Measurements from ENCODE around the gene FAM20B.

FAM20B gene

DNA sequence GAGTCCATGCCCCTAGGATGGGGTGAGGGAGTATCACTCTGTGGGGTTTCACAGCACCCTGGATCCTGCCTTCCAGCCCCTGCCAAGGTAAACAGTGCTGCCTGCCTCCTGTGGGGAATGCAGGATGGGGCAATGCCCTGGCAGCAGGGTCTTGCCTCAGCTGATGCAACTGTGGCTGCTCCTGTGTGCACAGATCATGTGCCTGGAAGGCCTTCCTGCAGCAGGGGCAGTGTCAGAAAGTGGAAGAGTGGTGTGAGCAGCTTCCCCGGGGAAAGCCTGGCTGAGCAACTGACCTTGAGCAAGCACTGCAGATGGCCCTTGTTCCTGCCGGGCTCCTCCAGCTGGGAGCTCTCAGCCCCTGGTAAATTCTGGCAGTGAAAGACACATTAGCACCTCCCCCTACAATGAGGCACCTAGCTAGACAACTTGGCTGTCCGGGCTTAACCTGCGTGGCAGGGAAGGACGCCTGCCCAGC lies 66.0 kb downstream of the FAM20B start:
- peak overlapping the region; percentile 30 for H3K27ac ChIP-seq (replicated peaks)
- peak; percentile 45 to 68 for DNase-seq (ENCODE audit: low read depth in 1 of 2, low spot score in 1 of 2)
- H3K27me3 ChIP-seq (ENCODE audit: insufficient read depth, poor library complexity, severe bottlenecking), result no peaks in the 10 kb centered on the region
- no peak overlapping the region for H3K4me3 ChIP-seq (replicated peaks; ENCODE audit: insufficient read depth, low read length)
- TF ChIP-seq GABPA (IDR thresholded peaks at IDR 0.05; ENCODE audit: low read depth) (no peak), POLR2AphosphoS5 (IDR thresholded peaks at IDR 0.05; ENCODE audit: low read depth) (no peak; the same call in 1 of the 2 replicates), SPI1 (IDR thresholded peaks at IDR 0.05; ENCODE audit: borderline replicate concordance, low read depth) (no peak), REST (IDR thresholded peaks at IDR 0.05; ENCODE audit: insufficient replicate concordance, low read depth) (no peak), CTCF (IDR thresholded peaks at IDR 0.05; ENCODE audit: insufficient read depth, low read length) (no peak)

- no peak overlapping the region for H3K27ac ChIP-seq (replicated peaks)
- TF ChIP-seq POLR2AphosphoS5 (IDR thresholded peaks at IDR 0.05; ENCODE audit: low read depth) (no peak), CTCF (IDR thresholded peaks at IDR 0.05; ENCODE audit: insufficient read depth, low read length) (no peak), SPI1 (IDR thresholded peaks at IDR 0.05; ENCODE audit: borderline replicate concordance, low read depth) (no peak), GABPA (IDR thresholded peaks at IDR 0.05; ENCODE audit: low read depth) (no peak), REST (IDR thresholded peaks at IDR 0.05; ENCODE audit: insufficient replicate concordance, low read depth) (no peak)
Observed at GRCh38 chr1:179092896-179093461, 67.3 kb downstream of the FAM20B start.

GRCh38 chr1:179094818-179095217 lies 69.1 kb downstream of the FAM20B start:
- no peak for DNase-seq (ENCODE audit: low read depth in 1 of 2, low spot score in 1 of 2)
- Histone ChIP-seq H3K4me3 (replicated peaks; ENCODE audit: insufficient read depth, low read length) (no peak overlapping the region), H3K27ac (replicated peaks) (no peak overlapping the region), H3K27me3 (ENCODE audit: insufficient read depth, poor library complexity, severe bottlenecking) (no peaks in the 10 kb centered on the region)
- no peak for TF ChIP-seq REST (IDR thresholded peaks at IDR 0.05; ENCODE audit: insufficient replicate concordance, low read depth)
- TF ChIP-seq CTCF (IDR thresholded peaks at IDR 0.05; ENCODE audit: insufficient read depth, low read length), result no peak
- no peak for TF ChIP-seq SPI1 (IDR thresholded peaks at IDR 0.05; ENCODE audit: borderline replicate concordance, low read depth)
- TF ChIP-seq POLR2AphosphoS5 (IDR thresholded peaks at IDR 0.05; ENCODE audit: low read depth), result no peak
- no peak for TF ChIP-seq GABPA (IDR thresholded peaks at IDR 0.05; ENCODE audit: low read depth)

More at GRCh38 chr1:179092896-179093461, 67.3 kb downstream of the FAM20B start:
- DNase-seq (ENCODE audit: low read depth in 1 of 2, low spot score in 1 of 2), result no peak
- H3K4me3 ChIP-seq (replicated peaks; ENCODE audit: insufficient read depth, low read length), result no peak overlapping the region
- no peaks in the 10 kb centered on the region for H3K27me3 ChIP-seq (ENCODE audit: insufficient read depth, poor library complexity, severe bottlenecking)
